ES-I3 (cell line): ENCODE measurements around the gene TMEM235.

Source experiments
- H3K36me3 ChIP-seq: 2 replicates; pipeline ENCODE4 v1.6.1; 2013; ENCODE audit warnings: mild to moderate bottlenecking, low read length, control low read depth, moderate library complexity; ENCODE audit not compliant: insufficient read depth
- H3K4me1 ChIP-seq: 2 replicates; pipeline ENCODE4 v1.6.1; 2013; ENCODE audit warnings: mild to moderate bottlenecking, control low read depth, low read length; ENCODE audit not compliant: insufficient read depth
- H3K9ac ChIP-seq: 2 replicates; pipeline ENCODE4 v1.6.1; 2013; ENCODE audit warnings: low read depth, mild to moderate bottlenecking, low read length, moderate library complexity
- H3K9me3 ChIP-seq: 2 replicates; pipeline ENCODE4 v1.6.1; 2013; ENCODE audit warnings: mild to moderate bottlenecking, low read length, moderate library complexity; ENCODE audit not compliant: control insufficient read depth, insufficient read depth

Gene TMEM235

GRCh38 chr17:78263063-78263735 is 31.8 kb downstream of the TMEM235 start:
- Histone ChIP-seq H3K36me3 (no peaks in the 10 kb centered on the region), H3K9me3 (no peaks in the 10 kb centered on the region), H3K9ac (no peak overlapping the region), H3K4me1 (peaks cover 36% of the 10 kb centered on the region)

GRCh38 chr17:78263736-78264340 is 32.4 kb downstream of the TMEM235 start:
- Histone ChIP-seq H3K36me3 (no peaks in the 10 kb centered on the region), H3K4me1 (peaks cover 36% of the 10 kb centered on the region), H3K9ac (no peak overlapping the region), H3K9me3 (no peaks in the 10 kb centered on the region)

GRCh38 chr17:78264590-78264989 is 33.2 kb downstream of the TMEM235 start:
- no peaks in the 10 kb centered on the region for H3K9me3 ChIP-seq
- no peak overlapping the region for H3K9ac ChIP-seq
- H3K36me3 ChIP-seq: no peaks in the 10 kb centered on the region
- H3K4me1 ChIP-seq: peaks cover 39% of the 10 kb centered on the region

GRCh38 chr17:78265121-78265520 is 33.7 kb downstream of the TMEM235 start:
- H3K36me3 ChIP-seq: no peaks in the 10 kb centered on the region
- H3K4me1 ChIP-seq: peaks cover 44% of the 10 kb centered on the region
- H3K9ac ChIP-seq: no peak overlapping the region
- H3K9me3 ChIP-seq: no peaks in the 10 kb centered on the region

GRCh38 chr17:78266231-78266631 is 34.8 kb downstream of the TMEM235 start:
- Histone ChIP-seq H3K4me1 (peaks cover 51% of the 10 kb centered on the region), H3K36me3 (no peaks in the 10 kb centered on the region), H3K9me3 (no peaks in the 10 kb centered on the region), H3K9ac (no peak overlapping the region)

- H3K4me1 ChIP-seq: peaks cover 51% of the 10 kb centered on the region
- H3K36me3 ChIP-seq: no peaks in the 10 kb centered on the region
- H3K9ac ChIP-seq: no peak overlapping the region
- no peaks in the 10 kb centered on the region for H3K9me3 ChIP-seq
Measured at GRCh38 chr17:78266771-78267170, 35.3 kb downstream of the TMEM235 start.

- no peaks in the 10 kb centered on the region for H3K9me3 ChIP-seq
- H3K9ac ChIP-seq: peak overlapping the region; percentile 39; the same call in 1 of the 2 replicates
- peaks cover 56% of the 10 kb centered on the region for H3K4me1 ChIP-seq
Measured at GRCh38 chr17:78267253-78268073, 36.0 kb downstream of the TMEM235 start.

GRCh38 chr17:78268191-78268874 is 36.9 kb downstream of the TMEM235 start:
- Histone ChIP-seq H3K9ac (peak overlapping the region; percentile 39), H3K4me1 (peaks cover 62% of the 10 kb centered on the region), H3K36me3 (no peaks in the 10 kb centered on the region), H3K9me3 (no peaks in the 10 kb centered on the region)

More at GRCh38 chr17:78267253-78268073, 36.0 kb downstream of the TMEM235 start:
- H3K36me3 ChIP-seq: no peaks in the 10 kb centered on the region

GRCh38 chr17:78268951-78269905 is 37.8 kb downstream of the TMEM235 start:
- no peaks in the 10 kb centered on the region for H3K9me3 ChIP-seq
- H3K4me1 ChIP-seq: peaks cover 62% of the 10 kb centered on the region
- H3K9ac ChIP-seq: peak overlapping the region; percentile 21
- H3K36me3 ChIP-seq: no peaks in the 10 kb centered on the region

- peaks cover 57% of the 10 kb centered on the region for H3K4me1 ChIP-seq
- H3K9me3 ChIP-seq: no peaks in the 10 kb centered on the region
- no peaks in the 10 kb centered on the region for H3K36me3 ChIP-seq
- no peak overlapping the region for H3K9ac ChIP-seq
Measured at GRCh38 chr17:78269955-78270381, 38.5 kb downstream of the TMEM235 start.

GRCh38 chr17:78271419-78272170 is 40.2 kb downstream of the TMEM235 start:
- peaks cover 52% of the 10 kb centered on the region for H3K4me1 ChIP-seq
- H3K36me3 ChIP-seq: no peaks in the 10 kb centered on the region
- H3K9me3 ChIP-seq: no peaks in the 10 kb centered on the region
- no peak overlapping the region for H3K9ac ChIP-seq

GRCh38 chr17:78272181-78272913 is 40.9 kb downstream of the TMEM235 start:
- Histone ChIP-seq H3K4me1 (peaks cover 45% of the 10 kb centered on the region), H3K36me3 (no peaks in the 10 kb centered on the region), H3K9ac (no peak overlapping the region), H3K9me3 (no peaks in the 10 kb centered on the region)
